ENCODE measurements around the gene SLC25A53. TPM values are rescaled to one million over a fixed set of nuclear protein-coding genes. Genes with fewer than 3 reads are reported as not detected.

Gene SLC25A53
- total RNA-seq, 2 experiments from 2014 or later, result 4.8 to 15.6 TPM

- no peak overlapping the region for H3K4me2 ChIP-seq (ENCODE audit: low read length)
- intact Hi-C loops (cut with micrococcal nuclease; ENCODE audit: unreplicated experiment), result no loop called here
- H3K4me1 ChIP-seq (ENCODE audit: insufficient read depth, low read length, poor library complexity, severe bottlenecking), result peaks cover 19% of the 10 kb centered on the region
- H3K36me3 ChIP-seq (ENCODE audit: insufficient read depth, low read length), result no peaks in the 10 kb centered on the region
- no peaks in the 10 kb centered on the region for H3K9me2 ChIP-seq (ENCODE audit: insufficient read depth, low read length)
- CTCF ChIA-PET (ENCODE audit: unreplicated experiment), result interaction anchor here (0.6 kb wide), 1 partner anchor 189 kb away, joined by 3 read pairs; no protein-coding TSS in a partner anchor
- BruUV-seq (replicated peaks), result no TSS peak
- H4K20me1 ChIP-seq (ENCODE audit: insufficient read depth, low read length), result no peaks in the 10 kb centered on the region
- no peak for TF ChIP-seq CTCF (conservative IDR thresholded peaks at IDR 0.05; ENCODE audit: low read length)
- TF ChIP-seq EZH2phosphoT487 (IDR thresholded peaks at IDR 0.05; ENCODE audit: borderline replicate concordance, low read depth, low read length), result no peak
- H3K79me2 ChIP-seq (ENCODE audit: insufficient read depth, low read depth, low read length), result no peaks in the 10 kb centered on the region
- H3K27ac ChIP-seq (ENCODE audit: low read depth, low read length, poor library complexity, severe bottlenecking), result no peak overlapping the region
- no peak overlapping the region for H2AFZ ChIP-seq (ENCODE audit: low read length)
- DNase-seq (ENCODE audit: low spot score), result no peak
- H3K9me3 ChIP-seq (ENCODE audit: low read length), result no peaks in the 10 kb centered on the region
- H3K4me3 ChIP-seq (ENCODE audit: low read depth, low read length, poor library complexity, severe bottlenecking), result no peak overlapping the region
- POLR2A ChIA-PET, result no interaction called here
Observed at GRCh38 chrX:104108955-104109354, 47.9 kb downstream of the SLC25A53 start.

- TF ChIP-seq EZH2phosphoT487 (IDR thresholded peaks at IDR 0.05; ENCODE audit: borderline replicate concordance, low read depth, low read length) (no peak), CTCF (conservative IDR thresholded peaks at IDR 0.05; ENCODE audit: low read length) (no peak)
- Histone ChIP-seq H3K9me3 (ENCODE audit: low read length) (no peaks in the 10 kb centered on the region), H3K4me2 (ENCODE audit: low read length) (no peak overlapping the region), H2AFZ (ENCODE audit: low read length) (no peak overlapping the region), H3K79me2 (ENCODE audit: insufficient read depth, low read depth, low read length) (no peaks in the 10 kb centered on the region), H3K9me2 (ENCODE audit: insufficient read depth, low read length) (no peaks in the 10 kb centered on the region), H3K36me3 (ENCODE audit: insufficient read depth, low read length) (no peaks in the 10 kb centered on the region), H3K4me3 (ENCODE audit: low read depth, low read length, poor library complexity, severe bottlenecking) (no peak overlapping the region), H4K20me1 (ENCODE audit: insufficient read depth, low read length) (no peaks in the 10 kb centered on the region), H3K27ac (ENCODE audit: low read depth, low read length, poor library complexity, severe bottlenecking) (no peak overlapping the region), H3K4me1 (ENCODE audit: insufficient read depth, low read length, poor library complexity, severe bottlenecking) (peaks cover 8% of the 10 kb centered on the region)
- no TSS peak for BruUV-seq (replicated peaks)
- POLR2A ChIA-PET, result no interaction called here
- intact Hi-C loops (cut with micrococcal nuclease; ENCODE audit: unreplicated experiment), result no loop called here
- no peak for DNase-seq (ENCODE audit: low spot score)
- CTCF ChIA-PET (ENCODE audit: unreplicated experiment), result no interaction called here
Observed at GRCh38 chrX:104105330-104106262, 51.2 kb downstream of the SLC25A53 start.

- no peak for TF ChIP-seq CTCF (conservative IDR thresholded peaks at IDR 0.05; ENCODE audit: low read length)
- TF ChIP-seq EZH2phosphoT487 (IDR thresholded peaks at IDR 0.05; ENCODE audit: borderline replicate concordance, low read depth, low read length), result no peak
- no peaks in the 10 kb centered on the region for H3K36me3 ChIP-seq (ENCODE audit: insufficient read depth, low read length)
- no peak overlapping the region for H2AFZ ChIP-seq (ENCODE audit: low read length)
- H3K9me2 ChIP-seq (ENCODE audit: insufficient read depth, low read length), result no peaks in the 10 kb centered on the region
- no TSS peak for BruUV-seq (replicated peaks)
- intact Hi-C loops (cut with micrococcal nuclease; ENCODE audit: unreplicated experiment), result no loop called here
- no peaks in the 10 kb centered on the region for H3K9me3 ChIP-seq (ENCODE audit: low read length)
- H3K4me2 ChIP-seq (ENCODE audit: low read length), result no peak overlapping the region
- POLR2A ChIA-PET, result interaction anchor here (0.7 kb wide), 1 partner anchor 483 kb away, joined by 3 read pairs; no protein-coding TSS in a partner anchor
- no peaks in the 10 kb centered on the region for H3K79me2 ChIP-seq (ENCODE audit: insufficient read depth, low read depth, low read length)
- DNase-seq (ENCODE audit: low spot score), result no peak
- no peak overlapping the region for H3K27ac ChIP-seq (ENCODE audit: low read depth, low read length, poor library complexity, severe bottlenecking)
- H3K4me1 ChIP-seq (ENCODE audit: insufficient read depth, low read length, poor library complexity, severe bottlenecking), result peaks cover under 1% of the 10 kb centered on the region
- CTCF ChIA-PET (ENCODE audit: unreplicated experiment), result no interaction called here
- no peaks in the 10 kb centered on the region for H4K20me1 ChIP-seq (ENCODE audit: insufficient read depth, low read length)
- H3K4me3 ChIP-seq (ENCODE audit: low read depth, low read length, poor library complexity, severe bottlenecking), result no peak overlapping the region
Observed at GRCh38 chrX:104104676-104105075, 52.1 kb downstream of the SLC25A53 start.
